Measurements from ENCODE around the gene ZNF646.
A peak's percentile ranks its signal among the peaks of the same experiment; 100 is the strongest.

The ZNF646 gene, protein sequence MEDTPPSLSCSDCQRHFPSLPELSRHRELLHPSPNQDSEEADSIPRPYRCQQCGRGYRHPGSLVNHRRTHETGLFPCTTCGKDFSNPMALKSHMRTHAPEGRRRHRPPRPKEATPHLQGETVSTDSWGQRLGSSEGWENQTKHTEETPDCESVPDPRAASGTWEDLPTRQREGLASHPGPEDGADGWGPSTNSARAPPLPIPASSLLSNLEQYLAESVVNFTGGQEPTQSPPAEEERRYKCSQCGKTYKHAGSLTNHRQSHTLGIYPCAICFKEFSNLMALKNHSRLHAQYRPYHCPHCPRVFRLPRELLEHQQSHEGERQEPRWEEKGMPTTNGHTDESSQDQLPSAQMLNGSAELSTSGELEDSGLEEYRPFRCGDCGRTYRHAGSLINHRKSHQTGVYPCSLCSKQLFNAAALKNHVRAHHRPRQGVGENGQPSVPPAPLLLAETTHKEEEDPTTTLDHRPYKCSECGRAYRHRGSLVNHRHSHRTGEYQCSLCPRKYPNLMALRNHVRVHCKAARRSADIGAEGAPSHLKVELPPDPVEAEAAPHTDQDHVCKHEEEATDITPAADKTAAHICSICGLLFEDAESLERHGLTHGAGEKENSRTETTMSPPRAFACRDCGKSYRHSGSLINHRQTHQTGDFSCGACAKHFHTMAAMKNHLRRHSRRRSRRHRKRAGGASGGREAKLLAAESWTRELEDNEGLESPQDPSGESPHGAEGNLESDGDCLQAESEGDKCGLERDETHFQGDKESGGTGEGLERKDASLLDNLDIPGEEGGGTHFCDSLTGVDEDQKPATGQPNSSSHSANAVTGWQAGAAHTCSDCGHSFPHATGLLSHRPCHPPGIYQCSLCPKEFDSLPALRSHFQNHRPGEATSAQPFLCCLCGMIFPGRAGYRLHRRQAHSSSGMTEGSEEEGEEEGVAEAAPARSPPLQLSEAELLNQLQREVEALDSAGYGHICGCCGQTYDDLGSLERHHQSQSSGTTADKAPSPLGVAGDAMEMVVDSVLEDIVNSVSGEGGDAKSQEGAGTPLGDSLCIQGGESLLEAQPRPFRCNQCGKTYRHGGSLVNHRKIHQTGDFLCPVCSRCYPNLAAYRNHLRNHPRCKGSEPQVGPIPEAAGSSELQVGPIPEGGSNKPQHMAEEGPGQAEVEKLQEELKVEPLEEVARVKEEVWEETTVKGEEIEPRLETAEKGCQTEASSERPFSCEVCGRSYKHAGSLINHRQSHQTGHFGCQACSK (N-terminal part only)

DNA sequence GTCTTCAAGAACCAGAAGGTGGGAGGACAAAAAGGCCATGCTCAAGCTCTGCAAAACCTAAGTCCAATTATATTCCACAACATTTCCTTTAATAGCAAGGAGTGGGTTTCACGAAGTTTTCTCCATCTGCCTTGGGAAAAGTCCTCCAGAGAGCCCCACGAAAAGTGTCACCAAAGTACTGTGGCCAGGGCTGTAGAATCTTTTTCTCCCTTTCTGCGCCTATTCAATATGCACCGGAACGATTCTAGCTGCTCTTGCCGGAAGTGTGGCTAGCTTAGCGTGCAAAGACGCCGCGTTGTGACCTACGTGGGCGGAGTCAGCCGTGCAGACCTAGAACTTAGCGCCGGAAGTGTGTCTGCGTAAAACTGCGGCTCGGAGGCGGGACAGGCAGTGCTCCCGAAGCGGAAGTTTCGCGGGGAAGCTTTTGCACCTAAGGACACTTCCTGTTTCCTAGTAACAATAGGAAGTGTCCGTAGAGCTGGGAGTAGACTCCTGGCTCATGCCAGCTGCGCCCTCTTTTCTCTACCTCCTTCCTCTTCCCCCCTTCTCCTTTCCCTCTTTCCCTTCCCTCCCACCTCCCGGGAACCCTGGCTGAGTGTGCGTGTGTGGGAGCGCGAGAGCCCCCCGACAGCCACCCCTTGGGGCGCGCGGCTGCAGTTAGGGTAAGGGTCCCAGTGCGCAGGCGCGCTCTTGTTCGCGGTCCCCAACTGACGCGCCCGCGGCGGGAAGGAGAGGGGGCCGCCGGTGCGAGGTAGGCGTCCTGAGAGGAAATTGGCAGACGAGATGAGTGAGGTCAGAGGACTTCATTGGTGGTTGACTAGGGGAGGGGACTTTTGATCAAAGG, at the start of gene ZNF646, which contains the start of gene ZNF668:
Gene ZNF646, plus strand, starts transcription at position 453 of the 844 bp plus-strand sequence. CDS start 1,903 bp downstream, outside the sequence.
Gene ZNF668, minus strand, starts transcription at position 271 of the 844 bp plus-strand sequence. CDS start 9,781 bp downstream, outside the sequence.
- Mint-ChIP-seq H3K4me3 (peak within 1 kb of the TSS; percentile 98), H3K27ac (peak within 1 kb of the TSS; percentile 96), H3K9me3 (no peaks in the 10 kb centered on the region), H3K27me3 (no peaks in the 10 kb centered on the region), H3K36me3 (ENCODE audit: low read depth) (peaks cover 22% of the 10 kb centered on the region), H3K4me1 (ENCODE audit: low read depth) (peaks cover 41% of the 10 kb centered on the region)

DNA sequence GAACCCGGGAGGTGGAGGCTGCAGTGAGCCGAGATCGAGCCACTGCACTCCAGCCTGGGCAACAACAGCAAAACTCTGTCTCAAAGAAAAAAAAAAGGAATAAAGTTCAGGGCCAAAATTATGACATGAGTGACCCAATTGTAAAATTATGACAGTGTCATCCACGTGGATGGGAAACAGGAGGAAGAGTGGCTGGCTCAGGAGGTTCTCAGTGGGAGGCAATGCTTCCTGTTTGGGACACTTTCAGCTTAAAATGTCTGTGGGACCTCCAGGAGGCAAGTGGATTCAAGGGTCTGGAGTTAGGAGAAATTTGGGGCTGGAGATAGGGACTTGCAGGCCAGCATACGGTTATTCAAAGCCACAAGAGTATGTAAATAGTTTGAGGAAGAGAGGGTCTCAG, 48.9 kb upstream of the ZNF646 start:
- H3K36me3 Mint-ChIP-seq (ENCODE audit: low read depth), result no peaks in the 10 kb centered on the region
- peaks cover 5% of the 10 kb centered on the region for H3K4me1 Mint-ChIP-seq (ENCODE audit: low read depth)
- H3K4me3 Mint-ChIP-seq, result no peak overlapping the region
- H3K9me3 Mint-ChIP-seq, result no peaks in the 10 kb centered on the region
- H3K27ac Mint-ChIP-seq, result no peak overlapping the region
- no peaks in the 10 kb centered on the region for H3K27me3 Mint-ChIP-seq

DNA sequence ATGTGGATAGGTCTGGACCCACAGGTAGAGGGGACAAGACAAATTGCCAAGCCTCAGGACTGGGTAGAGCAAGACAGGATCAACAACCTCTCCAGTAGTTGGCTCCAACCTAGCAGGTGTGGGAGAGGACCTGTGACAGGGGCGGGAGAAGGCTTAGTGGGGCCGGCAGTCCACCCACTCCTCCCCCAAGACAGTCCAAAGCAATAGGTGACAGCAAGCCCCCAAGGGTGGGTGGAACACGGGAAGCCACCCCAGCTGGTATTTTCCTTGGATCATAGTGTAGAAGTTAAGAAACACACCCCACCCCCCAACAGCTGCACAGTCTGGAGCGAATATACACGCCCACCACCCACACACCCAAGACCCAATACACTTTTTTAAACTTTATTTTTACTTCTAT, 45.0 kb upstream of the ZNF646 start:
- no peak overlapping the region for H3K4me3 Mint-ChIP-seq
- H3K4me1 Mint-ChIP-seq (ENCODE audit: low read depth), result peaks cover 18% of the 10 kb centered on the region
- H3K27me3 Mint-ChIP-seq, result no peaks in the 10 kb centered on the region
- no peak overlapping the region for H3K27ac Mint-ChIP-seq
- no peaks in the 10 kb centered on the region for H3K9me3 Mint-ChIP-seq
- no peaks in the 10 kb centered on the region for H3K36me3 Mint-ChIP-seq (ENCODE audit: low read depth)

DNA sequence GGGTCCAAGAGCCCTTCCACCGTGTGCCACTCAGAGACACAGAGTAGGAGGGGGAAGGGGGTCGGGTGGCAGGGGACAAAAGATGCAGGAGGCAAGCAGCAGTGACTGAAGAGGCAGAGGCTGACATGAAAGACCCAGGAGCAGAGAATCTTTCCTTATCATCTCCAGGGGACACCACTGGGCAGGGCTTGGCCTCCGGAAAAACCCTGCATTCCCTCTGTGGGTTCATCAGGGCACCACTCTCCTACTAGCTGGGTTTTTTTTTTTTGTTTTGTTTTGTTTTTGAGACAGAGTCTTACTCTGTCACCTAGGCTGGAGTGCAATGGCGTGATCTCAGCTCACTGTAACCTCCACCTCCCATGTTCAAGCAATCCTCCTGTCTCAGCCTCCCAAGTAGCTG, 42.9 kb upstream of the ZNF646 start:
- Mint-ChIP-seq H3K4me3 (no peak overlapping the region), H3K4me1 (ENCODE audit: low read depth) (peaks cover 27% of the 10 kb centered on the region), H3K36me3 (ENCODE audit: low read depth) (no peaks in the 10 kb centered on the region), H3K27ac (no peak overlapping the region), H3K9me3 (no peaks in the 10 kb centered on the region), H3K27me3 (no peaks in the 10 kb centered on the region)

DNA sequence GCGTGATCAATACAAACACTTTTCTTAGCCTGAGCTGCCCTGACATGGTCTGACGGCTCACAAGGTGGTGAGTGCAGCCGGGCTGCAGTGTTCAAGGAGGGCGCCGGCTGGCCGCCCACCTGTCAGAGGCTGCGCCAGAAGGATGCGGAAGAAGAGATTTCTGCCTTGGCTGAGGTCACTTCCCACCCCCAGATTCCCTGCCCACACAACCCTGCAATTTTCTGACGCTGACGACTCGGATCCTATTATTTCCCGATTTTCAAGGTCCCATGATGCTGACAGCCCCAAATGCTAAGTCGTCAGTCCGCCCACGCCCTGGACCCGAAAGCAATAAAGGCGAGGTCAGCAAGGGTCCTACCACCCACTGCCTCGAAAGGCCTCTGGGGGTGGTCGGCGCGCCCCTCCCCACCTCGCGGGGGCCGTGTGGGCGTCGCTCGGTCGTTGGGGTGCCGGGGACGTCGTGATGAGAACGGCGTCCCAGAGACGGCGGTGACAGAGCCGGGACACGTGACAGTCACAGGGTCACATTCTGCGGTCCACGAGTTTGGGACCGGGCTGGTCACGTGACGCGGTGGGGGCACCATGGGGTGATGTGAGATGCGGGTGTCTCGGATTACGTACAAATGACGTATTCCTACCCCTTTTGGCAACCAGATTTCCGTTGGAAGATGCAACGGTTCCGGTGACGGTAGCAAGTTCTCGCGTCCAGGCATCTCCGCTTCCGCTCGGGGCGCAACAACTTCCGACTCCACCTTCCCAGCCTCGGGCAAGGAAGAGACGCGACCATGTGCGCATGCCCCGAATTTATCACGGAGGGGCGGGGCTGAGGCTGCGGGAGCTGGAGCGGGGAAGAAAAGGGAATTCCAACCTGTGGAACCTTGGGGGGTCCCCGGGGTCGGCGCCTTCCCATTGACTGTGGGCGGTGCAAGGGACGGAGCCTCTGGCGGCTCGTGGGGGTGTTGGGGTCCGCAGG, 41.2 kb upstream of the ZNF646 start, which contains the start of gene STX4:
Gene STX4, plus strand, starts transcription at position 823 of the 973 bp plus-strand sequence. CDS start 248 bp downstream, outside the sequence.
- H3K27ac Mint-ChIP-seq, result peak within 1 kb of the TSS; percentile 95
- H3K4me3 Mint-ChIP-seq, result peak within 1 kb of the TSS; percentile 84
- H3K27me3 Mint-ChIP-seq, result no peaks in the 10 kb centered on the region
- H3K36me3 Mint-ChIP-seq (ENCODE audit: low read depth), result peaks cover 4% of the 10 kb centered on the region
- peaks cover 27% of the 10 kb centered on the region for H3K4me1 Mint-ChIP-seq (ENCODE audit: low read depth)
- no peaks in the 10 kb centered on the region for H3K9me3 Mint-ChIP-seq

DNA sequence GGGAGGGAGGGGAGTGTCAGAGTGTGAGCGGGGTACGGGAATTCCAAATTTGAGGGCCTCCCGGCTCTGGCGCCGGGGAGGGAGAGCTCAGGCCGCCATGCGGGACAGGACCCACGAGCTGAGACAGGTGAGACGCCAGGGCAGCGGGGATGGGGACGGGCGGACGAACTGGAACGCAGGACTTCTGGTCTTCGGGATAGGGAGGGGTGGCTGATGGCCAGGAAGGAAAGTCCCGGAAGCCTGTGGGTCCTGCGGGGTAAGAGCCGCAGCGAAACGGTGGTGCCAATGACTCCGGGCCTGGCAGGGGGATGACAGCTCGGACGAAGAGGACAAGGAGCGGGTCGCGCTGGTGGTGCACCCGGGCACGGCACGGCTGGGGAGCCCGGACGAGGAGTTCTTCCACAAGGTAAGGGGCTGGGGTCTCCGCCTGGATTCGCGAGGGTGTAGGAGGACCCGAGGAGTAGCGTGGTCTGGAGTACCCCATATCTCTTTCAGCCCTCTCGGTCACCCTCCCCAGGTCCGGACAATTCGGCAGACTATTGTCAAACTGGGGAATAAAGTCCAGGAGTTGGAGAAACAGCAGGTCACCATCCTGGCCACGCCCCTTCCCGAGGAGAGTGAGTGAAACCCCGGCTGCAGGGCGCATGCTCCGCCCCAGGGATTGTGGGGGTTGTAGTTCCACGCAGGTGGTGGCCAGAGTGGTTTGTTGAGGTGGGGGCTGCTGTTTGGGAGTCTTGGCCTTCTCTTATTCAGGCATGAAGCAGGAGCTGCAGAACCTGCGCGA, 40.3 kb upstream of the ZNF646 start:
- Mint-ChIP-seq H3K4me1 (ENCODE audit: low read depth) (peaks cover 27% of the 10 kb centered on the region), H3K27me3 (no peaks in the 10 kb centered on the region), H3K27ac (peak overlapping the region; percentile 95), H3K9me3 (no peaks in the 10 kb centered on the region), H3K4me3 (peak overlapping the region; percentile 84), H3K36me3 (ENCODE audit: low read depth) (peaks cover 5% of the 10 kb centered on the region)

DNA sequence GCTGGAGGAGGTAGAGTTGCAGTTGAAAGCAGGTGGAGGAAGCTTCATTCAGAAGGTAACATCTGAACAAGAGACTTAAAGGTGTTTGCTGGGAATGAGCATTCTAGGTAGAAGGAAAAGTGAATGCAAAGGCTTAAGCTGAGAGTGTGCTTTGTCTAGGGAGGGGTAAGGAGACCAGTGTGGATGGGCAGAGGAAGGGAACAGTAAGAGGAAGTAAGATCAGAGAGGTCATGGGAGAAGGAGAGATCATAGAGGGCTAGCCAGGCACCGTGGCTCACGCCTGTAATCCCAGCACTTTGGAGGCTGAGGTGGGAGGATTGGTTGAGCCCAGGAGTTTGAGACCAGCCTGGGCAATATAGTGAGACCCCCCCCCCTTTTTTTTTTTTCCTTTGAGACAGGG, 37.5 kb upstream of the ZNF646 start:
- Mint-ChIP-seq H3K27me3 (no peaks in the 10 kb centered on the region), H3K36me3 (ENCODE audit: low read depth) (peaks cover 12% of the 10 kb centered on the region), H3K9me3 (no peaks in the 10 kb centered on the region), H3K4me3 (no peak overlapping the region), H3K27ac (no peak overlapping the region), H3K4me1 (ENCODE audit: low read depth) (peaks cover 24% of the 10 kb centered on the region)

DNA sequence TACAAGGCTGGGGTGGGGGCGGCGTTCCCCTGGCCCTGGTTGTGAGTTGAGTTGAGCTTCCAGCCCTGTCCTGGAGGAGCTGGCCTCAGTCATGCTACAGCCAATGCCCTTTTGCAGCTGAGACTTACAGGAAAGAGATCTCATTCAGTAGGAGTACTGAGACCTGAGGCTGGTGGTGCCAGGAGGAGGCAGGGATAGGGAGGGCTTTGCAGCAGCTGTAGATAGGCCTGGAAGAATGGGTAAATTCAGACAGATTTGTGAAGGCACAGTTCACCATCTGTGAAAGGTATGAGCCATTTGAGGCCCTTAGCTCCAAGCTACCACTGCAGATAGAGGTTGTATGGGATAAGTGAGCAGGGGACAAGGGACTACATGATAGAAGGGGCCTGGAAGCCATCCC, 35.2 kb upstream of the ZNF646 start:
- Mint-ChIP-seq H3K27ac (no peak overlapping the region), H3K27me3 (no peaks in the 10 kb centered on the region), H3K9me3 (no peaks in the 10 kb centered on the region), H3K36me3 (ENCODE audit: low read depth) (peaks cover 16% of the 10 kb centered on the region), H3K4me3 (no peak overlapping the region), H3K4me1 (ENCODE audit: low read depth) (peaks cover 12% of the 10 kb centered on the region)

DNA sequence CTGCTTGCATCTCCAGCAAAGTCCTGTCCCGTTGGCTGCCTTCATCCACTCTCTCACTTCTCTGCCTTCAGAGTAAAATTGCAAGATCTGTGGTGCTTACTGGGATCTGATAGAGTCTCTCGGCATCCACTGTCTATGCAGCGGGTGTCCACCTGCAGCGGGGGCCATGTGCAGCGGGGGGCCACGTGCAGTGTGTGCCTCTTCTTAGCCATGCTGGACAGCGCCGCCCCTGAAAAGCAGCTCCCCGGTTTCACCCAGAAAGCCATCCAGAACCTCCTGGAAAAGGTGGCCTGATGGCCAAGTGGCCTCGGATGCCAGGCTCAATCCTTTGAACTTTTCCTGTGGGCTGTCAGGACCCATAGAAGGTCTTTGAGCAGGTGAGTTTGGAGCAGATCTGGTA, 31.4 kb upstream of the ZNF646 start:
- Mint-ChIP-seq H3K4me3 (no peak overlapping the region), H3K4me1 (ENCODE audit: low read depth) (no peaks in the 10 kb centered on the region), H3K9me3 (no peaks in the 10 kb centered on the region), H3K27me3 (no peaks in the 10 kb centered on the region), H3K27ac (no peak overlapping the region), H3K36me3 (ENCODE audit: low read depth) (peaks cover 13% of the 10 kb centered on the region)

DNA sequence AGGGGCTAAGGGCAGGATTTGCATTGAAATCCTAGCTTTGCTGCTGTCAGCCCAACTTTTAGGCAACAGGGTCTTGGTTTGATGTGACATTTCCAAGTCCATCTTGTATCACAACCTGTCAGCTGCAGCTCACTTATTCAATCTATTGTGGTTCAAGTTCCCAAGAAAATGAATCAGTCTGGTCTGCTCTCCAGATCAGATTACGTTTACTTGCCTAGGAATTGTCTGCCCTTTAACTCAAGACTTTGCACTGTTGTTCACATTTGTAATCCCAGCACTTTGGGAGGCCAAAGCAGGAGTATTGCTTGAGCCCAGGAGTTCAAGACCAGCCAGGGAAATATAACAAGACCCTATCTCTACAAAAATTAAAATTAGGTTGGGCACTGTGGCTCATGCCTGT, 30.9 kb upstream of the ZNF646 start:
- H3K4me1 Mint-ChIP-seq (ENCODE audit: low read depth), result no peaks in the 10 kb centered on the region
- H3K27me3 Mint-ChIP-seq, result no peaks in the 10 kb centered on the region
- no peak overlapping the region for H3K27ac Mint-ChIP-seq
- H3K36me3 Mint-ChIP-seq (ENCODE audit: low read depth), result peaks cover 12% of the 10 kb centered on the region
- H3K4me3 Mint-ChIP-seq, result no peak overlapping the region
- H3K9me3 Mint-ChIP-seq, result no peaks in the 10 kb centered on the region

DNA sequence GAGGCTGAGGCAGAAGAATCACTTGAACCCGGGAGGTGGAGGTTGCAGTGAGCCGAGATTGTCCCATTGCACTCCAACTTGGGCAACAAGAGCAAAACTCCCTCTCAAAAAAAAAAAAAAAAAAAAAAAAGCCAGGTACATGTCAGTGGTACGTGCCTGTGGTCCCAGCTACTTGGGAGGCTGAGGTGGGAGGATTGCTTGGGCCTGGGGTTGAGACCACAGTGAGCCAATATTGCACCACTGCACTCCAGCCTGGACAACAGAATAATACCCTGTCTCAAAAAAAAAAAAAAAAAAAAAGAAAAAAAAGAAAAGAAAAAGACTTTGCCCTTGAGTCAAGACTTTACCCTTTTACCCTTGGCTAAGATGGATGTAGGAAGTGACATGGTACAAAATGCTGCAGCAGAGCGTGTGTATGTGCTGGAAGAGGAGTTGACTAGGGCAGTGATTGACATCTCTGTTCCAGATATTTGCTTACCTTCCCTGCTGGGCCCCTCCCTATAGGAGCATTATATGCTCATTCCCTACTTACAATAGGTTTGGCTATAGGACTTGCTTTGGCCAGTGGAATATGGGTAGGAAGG, 30.2 kb upstream of the ZNF646 start:
- H3K36me3 Mint-ChIP-seq (ENCODE audit: low read depth), result peaks cover 11% of the 10 kb centered on the region
- no peaks in the 10 kb centered on the region for H3K27me3 Mint-ChIP-seq
- H3K4me1 Mint-ChIP-seq (ENCODE audit: low read depth), result no peaks in the 10 kb centered on the region
- no peaks in the 10 kb centered on the region for H3K9me3 Mint-ChIP-seq
- no peak overlapping the region for H3K4me3 Mint-ChIP-seq
- H3K27ac Mint-ChIP-seq, result no peak overlapping the region
